Measurements from ENCODE around the gene CD74. TPM values are rescaled to one million over a fixed set of nuclear protein-coding genes. Genes with fewer than 3 reads are reported as not detected.
"Not testable (repeated sequence)": the region's sequence is repeated elsewhere in the genome, so short reads cannot be mapped to it uniquely, and the experiment has no call there.

Gene CD74
- total RNA-seq, 6 experiments from 2014 or later: 0.37 TPM; not detected in 5

DNA sequence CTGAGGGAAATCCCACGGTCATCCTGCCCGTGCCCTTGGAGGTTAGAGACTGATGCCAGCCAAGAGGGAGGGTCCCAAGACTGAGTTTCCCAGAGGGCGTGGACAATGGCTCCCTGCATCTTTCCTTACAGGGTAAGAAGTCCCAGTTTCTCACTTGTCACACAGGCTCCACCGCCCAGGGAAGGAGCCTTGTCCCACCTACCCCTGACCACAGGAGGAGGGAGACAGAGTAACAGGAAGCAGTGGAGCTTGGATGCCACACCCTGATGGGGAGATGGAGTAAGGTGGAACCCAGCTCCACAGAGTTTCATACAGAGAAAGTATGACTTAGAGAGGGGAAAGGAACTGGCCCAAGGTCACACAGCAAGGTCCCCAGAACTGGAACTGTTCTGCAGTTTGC, 9.4 kb upstream of the CD74 start:
- Mint-ChIP-seq H3K27ac (no peak overlapping the region), H3K36me3 (ENCODE audit: low read depth) (no peaks in the 10 kb centered on the region), H3K27me3 (ENCODE audit: insufficient read depth) (peaks cover 6% of the 10 kb centered on the region), H3K9me3 (no peaks in the 10 kb centered on the region), H3K4me3 (no peak overlapping the region), H3K4me1 (ENCODE audit: low read depth) (no peaks in the 10 kb centered on the region)
- TF ChIP-seq, protein P1, sequence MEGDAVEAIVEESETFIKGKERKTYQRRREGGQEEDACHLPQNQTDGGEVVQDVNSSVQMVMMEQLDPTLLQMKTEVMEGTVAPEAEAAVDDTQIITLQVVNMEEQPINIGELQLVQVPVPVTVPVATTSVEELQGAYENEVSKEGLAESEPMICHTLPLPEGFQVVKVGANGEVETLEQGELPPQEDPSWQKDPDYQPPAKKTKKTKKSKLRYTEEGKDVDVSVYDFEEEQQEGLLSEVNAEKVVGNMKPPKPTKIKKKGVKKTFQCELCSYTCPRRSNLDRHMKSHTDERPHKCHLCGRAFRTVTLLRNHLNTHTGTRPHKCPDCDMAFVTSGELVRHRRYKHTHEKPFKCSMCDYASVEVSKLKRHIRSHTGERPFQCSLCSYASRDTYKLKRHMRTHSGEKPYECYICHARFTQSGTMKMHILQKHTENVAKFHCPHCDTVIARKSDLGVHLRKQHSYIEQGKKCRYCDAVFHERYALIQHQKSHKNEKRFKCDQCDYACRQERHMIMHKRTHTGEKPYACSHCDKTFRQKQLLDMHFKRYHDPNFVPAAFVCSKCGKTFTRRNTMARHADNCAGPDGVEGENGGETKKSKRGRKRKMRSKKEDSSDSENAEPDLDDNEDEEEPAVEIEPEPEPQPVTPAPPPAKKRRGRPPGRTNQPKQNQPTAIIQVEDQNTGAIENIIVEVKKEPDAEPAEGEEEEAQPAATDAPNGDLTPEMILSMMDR (IDR thresholded peaks at IDR 0.05): no peak
- no peak for DNase-seq

DNA sequence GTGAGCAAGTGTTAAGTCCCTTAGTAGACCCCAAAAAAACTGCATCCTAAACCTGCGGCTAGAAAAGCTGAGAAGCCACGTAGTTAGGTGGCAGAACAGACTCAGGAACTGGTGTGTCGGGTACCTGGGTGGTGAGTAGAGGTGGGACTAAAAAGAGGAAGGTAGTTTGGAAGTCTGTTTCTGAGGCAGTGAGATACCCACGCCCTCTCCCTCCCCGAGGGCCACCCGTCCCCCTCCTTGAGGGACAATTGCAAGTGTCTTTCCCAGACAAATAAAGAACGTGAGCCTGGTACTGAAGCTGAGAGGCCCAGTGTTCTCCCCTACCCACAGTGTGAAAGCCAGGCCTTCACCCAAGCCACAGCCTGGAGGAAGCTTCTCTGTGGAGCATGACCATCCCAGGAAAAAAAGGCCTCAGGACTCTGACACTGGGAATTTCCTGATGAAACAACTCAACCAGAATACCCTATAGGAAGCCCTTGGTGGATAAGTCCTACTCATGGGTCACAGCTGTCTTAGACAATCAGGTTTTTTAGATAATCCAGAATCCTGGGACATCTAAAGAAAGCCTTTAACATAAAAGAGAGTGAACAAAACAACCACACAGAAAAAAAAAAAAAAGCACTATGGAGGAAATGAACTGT, 7.0 kb upstream of the CD74 start:
- DNase-seq: no peak
- H3K36me3 Mint-ChIP-seq (ENCODE audit: low read depth): no peaks in the 10 kb centered on the region
- H3K4me3 Mint-ChIP-seq: no peak overlapping the region
- TF ChIP-seq, protein P1 (IDR thresholded peaks at IDR 0.05): no peak
- no peaks in the 10 kb centered on the region for H3K9me3 Mint-ChIP-seq
- H3K27me3 Mint-ChIP-seq (ENCODE audit: insufficient read depth): peaks cover 8% of the 10 kb centered on the region
- no peak overlapping the region for H3K27ac Mint-ChIP-seq
- no peaks in the 10 kb centered on the region for H3K4me1 Mint-ChIP-seq (ENCODE audit: low read depth)

DNA sequence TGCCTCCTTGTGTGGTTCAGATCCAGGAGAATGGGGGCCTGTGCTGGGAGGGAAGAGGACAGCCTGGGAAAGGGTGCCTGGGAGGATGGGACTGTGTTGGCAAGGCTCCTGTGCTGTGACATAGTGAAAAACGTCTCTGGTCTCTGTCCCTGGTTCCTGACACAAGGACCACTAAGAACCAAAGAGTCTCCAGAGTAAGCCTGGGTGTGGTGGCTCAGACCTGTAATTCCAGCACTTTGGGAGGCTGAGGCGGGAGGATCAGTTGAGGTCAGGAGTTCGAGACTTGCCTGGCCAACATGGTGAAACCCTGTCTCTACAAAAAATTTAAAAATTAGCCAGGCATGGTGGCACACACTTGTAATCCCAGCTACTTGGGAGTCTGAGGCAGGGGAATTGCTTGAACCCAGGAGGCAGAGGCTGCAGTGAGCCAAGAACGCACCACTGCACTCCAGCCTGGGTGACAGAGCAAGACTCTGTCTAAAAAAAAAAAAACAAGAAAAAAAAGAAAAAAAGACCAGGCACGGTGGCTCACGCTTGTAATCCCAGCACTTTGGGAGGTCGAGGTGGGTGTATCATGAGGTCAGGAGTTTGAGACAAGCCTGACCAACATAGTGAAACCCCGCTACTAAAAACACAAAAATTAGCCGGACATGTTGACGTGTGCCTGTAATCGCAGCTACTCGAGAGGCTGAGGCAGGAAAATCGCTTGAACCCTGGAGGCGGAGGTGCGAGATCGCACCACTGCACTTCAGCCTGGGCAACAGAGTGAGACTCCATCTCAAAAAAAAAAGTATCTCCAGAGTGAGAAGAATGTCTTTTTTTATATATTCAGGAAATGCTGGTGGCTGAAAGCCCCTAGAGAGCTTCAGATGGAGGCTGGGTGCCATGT, 1.4 kb upstream of the CD74 start:
- H3K4me1 Mint-ChIP-seq (ENCODE audit: low read depth); H3K4me3 Mint-ChIP-seq; DNase-seq; H3K27me3 Mint-ChIP-seq (ENCODE audit: insufficient read depth); H3K36me3 Mint-ChIP-seq (ENCODE audit: low read depth); H3K27ac Mint-ChIP-seq; H3K9me3 Mint-ChIP-seq: not testable (repeated sequence)

- Mint-ChIP-seq H3K9me3 (no peaks in the 10 kb centered on the region), H3K27ac (no peak overlapping the region), H3K4me1 (ENCODE audit: low read depth) (peaks cover 8% of the 10 kb centered on the region), H3K27me3 (ENCODE audit: insufficient read depth) (peaks cover 3% of the 10 kb centered on the region; the same call in 1 of the 2 replicates), H3K4me3 (no peak overlapping the region), H3K36me3 (ENCODE audit: low read depth) (no peaks in the 10 kb centered on the region)
- TF ChIP-seq, protein P1 (IDR thresholded peaks at IDR 0.05): no peak
- DNase-seq: no peak
Observed at GRCh38 chr5:150413176-150413901, 629 bp upstream of the CD74 start.

GRCh38 chr5:150411245-150411979, 1.3 kb downstream of the CD74 start:
- Mint-ChIP-seq H3K27me3 (ENCODE audit: insufficient read depth) (peaks cover 3% of the 10 kb centered on the region; the same call in 1 of the 2 replicates), H3K36me3 (ENCODE audit: low read depth) (no peaks in the 10 kb centered on the region), H3K4me1 (ENCODE audit: low read depth) (peaks cover 8% of the 10 kb centered on the region), H3K9me3 (no peaks in the 10 kb centered on the region), H3K27ac (no peak overlapping the region), H3K4me3 (no peak overlapping the region)
- TF ChIP-seq, protein P1 (IDR thresholded peaks at IDR 0.05): no peak
- no peak for DNase-seq
